Stimulated activated CD4-positive, alpha-beta T cell treated with anti-CD3 and anti-CD28 coated beads, TNF-alpha, amount 100 ng/mL, for 24 hours (primary cell): ENCODE measurements around the gene MAD1L1.
"Not testable (repeated sequence)": the region's sequence is repeated elsewhere in the genome, so short reads cannot be mapped to it uniquely, and the experiment has no call there.

Experiments used
- DNase-seq, 3 experiments: peaks; one replicate each; pipeline ENCODE4 v3.0.0-alpha.2; 2020; ENCODE audit warnings: low read depth in 3 of 3

Gene MAD1L1

DNA sequence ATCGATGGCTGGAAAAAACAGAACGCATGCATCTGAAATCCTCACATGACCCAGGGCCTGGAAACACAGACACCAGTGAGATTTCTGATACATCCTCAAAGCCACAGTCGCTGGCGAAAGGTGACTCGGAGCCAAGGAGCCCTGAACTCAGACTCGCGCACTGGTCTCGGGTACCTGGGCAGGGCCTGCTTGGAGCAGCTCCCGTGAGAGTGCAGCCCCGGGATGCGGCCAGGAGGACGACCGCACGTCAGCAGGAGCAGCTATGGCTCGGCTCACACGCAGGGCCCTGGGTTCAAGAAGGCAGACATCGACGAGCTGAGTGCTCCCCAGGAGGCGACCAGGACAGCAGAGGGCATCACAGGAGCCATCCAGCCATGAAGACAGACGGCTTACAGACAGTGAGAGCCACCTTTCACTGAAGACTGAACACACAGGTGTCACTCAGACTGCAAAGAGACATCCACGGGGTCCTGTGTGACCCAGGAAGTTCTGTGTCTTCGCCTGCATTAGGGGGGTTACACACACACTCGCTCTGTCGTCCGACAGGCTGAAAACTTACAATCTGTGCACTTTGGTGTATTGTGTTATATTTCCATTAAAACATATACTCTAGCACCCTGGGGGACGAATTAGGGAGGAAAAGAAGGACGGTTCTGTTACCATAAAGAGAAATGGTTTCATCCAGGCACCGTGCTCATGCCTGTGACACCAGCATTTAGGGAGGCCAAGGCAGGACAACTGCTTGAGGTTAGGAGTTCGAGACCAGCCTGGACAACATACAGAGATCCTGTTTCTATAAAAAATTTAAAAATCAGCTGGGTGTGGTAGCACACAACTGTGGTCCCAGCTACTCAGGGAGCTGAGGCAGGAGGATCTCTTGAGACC is 227.7 kb downstream of the MAD1L1 start:
- no peak for DNase-seq

- no peak for DNase-seq
Observed at GRCh38 chr7:2003931-2004812, 228.6 kb downstream of the MAD1L1 start.

DNA sequence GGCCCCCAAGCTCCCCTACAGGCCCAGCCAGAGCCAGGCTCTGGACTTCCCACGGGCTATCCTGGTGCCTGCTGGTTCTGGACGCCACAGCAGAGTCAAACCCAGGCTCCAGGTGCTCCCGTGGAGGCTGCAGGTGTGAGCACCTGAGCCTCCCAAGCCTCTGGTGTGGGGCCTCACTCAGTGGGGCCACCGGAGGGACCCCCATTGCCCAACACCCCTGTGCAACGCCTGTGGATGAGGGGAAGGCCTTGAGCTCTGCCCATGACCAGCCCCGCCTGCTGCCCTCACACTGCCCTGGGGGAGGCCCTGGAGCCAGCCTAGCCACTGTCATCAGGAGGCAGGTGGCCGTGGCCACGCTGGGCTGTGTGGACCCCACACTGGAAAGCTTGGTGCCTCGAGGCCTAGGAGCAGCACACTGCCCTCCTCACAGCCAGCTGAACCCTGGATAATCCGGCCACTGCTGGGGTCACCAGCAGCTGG is 229.3 kb downstream of the MAD1L1 start:
- DNase-seq: no peak

DNA sequence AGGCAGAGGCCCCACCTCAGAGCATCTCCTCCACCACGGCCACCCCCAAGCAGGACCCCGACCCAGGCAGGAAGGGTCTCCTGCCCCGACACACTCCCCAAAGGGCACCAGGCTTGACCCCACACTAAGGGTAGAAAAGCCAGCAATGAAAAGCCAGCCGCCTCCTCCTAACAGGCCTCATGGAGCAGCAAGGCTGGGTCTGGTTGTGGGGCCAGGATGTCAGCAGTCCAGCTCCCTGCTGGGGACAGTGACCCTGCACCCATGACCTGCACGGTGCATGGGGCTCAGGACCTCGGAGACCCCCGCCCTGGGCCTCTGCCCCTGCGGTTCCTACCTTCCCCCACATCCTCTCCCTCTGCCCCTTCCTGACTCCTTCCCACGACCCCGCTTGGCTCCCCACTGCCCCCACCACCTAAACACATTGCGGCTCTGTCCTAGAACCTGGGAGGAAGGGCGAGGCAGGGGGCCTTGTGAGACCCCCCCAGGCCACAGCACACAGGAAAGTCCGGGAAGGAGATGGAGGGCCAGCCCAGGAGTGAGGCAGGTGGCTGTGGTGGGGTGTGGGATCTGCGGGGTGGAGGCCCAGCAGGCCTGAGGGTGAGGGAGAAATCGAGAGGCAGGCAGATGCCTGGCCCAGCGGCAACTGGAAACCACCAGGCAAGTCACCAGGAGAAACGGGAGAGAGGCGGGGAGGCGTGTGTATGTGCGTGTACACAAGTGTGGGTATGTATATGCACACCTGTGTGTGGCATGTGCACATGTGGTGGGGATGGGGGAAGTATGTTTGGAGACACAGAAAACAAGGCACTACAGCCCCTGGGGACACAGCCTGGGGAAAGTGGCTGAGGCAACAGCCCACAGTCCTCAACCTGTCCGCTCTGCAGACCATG is 229.9 kb downstream of the MAD1L1 start:
- no peak for DNase-seq

- DNase-seq: no peak
Observed at GRCh38 chr7:2001601-2002442, 230.9 kb downstream of the MAD1L1 start.

GRCh38 chr7:2000746-2001321 is 231.9 kb downstream of the MAD1L1 start:
- DNase-seq: no peak

DNA sequence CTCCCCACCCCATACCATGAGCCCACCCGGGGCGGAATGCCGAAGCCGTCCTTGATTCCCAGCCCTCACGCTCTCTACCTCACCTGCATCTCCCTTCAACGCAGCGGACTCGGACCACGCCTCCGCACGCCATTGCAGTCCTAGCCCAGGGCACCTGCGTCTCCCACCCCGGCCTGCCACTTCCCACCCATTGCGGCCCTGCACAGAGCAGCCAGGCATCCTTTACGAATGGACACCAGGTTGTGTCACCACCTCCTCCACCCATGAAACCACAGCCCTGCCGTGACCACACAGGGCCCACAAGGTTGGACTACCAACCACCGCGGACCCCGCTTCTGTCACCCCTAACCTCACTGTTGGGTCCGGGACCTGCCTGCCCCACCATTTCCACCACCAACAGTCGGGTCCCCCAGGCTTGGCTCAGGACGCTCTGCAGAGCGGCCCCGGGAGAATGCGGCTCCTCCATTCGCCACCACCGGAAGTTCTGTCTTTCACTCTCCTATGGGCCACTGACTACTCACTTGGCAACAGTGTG is 232.5 kb downstream of the MAD1L1 start:
- DNase-seq: no peak

- DNase-seq: no peak
Observed at GRCh38 chr7:1999278-1999984, 233.3 kb downstream of the MAD1L1 start.

DNA sequence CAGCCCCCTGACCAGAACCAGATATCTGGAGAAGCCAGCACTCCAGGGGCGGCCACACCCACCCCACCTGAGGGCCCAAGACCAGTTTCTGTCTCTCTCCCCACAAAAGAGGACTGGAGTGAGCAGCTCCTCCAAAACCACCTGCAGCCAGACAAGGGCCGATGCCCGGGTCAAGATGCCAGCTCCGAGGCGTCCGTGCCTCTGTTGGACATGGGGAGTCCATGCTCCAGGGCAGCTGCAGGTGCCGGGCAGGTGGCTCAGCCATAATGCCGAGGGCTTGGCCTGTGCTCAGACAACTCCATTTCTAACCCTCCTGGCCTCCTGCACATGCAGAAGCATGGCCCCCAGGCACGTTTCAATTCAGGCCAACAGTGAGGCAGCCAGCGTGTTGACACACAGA is 234.6 kb downstream of the MAD1L1 start:
- DNase-seq: no peak

GRCh38 chr7:1997537-1998076 is 235.1 kb downstream of the MAD1L1 start:
- DNase-seq: no peak

GRCh38 chr7:1996816-1997215 is 235.9 kb downstream of the MAD1L1 start:
- DNase-seq: no peak

DNA sequence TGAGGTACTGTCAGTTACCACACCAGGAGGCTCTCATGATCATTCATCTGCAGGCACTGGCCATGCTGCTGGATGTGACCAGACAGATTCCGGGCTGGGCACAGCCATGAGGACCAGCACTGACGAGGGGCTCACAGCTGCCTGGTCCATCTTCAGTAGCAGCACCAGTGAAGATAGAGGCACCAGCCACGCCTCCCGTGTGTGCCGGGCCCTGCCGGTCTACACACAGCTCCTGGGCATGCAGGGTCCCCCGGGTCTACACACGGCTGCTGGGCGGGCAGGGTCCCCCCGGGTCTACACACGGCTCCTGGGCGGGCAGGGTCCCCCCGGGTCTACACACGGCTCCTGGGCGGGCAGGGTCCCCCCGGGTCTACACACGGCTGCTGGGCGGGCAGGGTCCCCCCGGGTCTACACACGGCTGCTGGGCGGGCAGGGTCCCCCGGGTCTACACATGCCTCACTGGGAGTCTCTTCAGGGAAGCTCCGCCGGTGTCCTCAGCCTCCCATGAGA is 236.8 kb downstream of the MAD1L1 start:
- DNase-seq: not testable (repeated sequence)

DNA sequence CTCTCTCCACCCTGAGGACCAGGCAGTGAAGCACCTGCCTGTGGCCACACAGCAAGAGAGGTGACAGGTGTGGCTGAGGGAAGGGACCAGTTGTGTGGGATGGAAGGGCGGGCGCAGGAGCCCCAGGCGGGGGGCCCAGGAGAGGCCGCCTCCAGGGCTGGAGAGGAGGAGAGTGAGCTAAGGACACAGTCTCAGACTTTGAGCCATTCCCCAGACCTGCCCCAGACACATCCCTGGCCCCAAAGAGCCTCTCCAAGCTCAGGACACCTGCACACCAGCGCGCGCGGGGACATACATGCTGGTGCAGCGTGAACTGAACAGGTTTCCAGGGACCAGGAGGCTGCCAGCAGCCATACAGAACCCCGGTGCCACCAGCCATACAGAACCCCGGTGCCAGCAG is 237.3 kb downstream of the MAD1L1 start:
- no peak for DNase-seq

DNA sequence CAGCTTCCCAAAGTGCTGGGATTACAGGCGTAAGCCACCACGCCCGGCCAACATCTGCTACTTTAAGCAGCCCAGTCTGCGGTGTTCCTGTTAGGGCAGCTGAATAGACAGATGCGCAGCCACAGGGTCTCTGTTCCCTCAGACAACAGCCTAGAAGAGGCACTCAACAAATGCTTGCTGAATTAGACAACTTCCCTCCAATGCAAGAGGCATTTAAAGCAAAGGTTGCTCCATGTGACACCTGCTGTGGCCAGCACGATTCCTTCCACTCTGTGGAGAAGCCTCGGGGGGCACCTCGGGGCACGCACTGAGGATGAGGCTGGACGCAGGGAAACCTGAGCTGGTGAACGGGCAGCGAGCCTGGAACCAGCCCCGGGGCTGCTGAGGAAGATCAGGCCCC is 237.8 kb downstream of the MAD1L1 start:
- DNase-seq: no peak

- DNase-seq: no peak
Observed at GRCh38 chr7:1993776-1994740, 238.7 kb downstream of the MAD1L1 start.

GRCh38 chr7:1993031-1993695 is 239.6 kb downstream of the MAD1L1 start:
- no peak for DNase-seq

GRCh38 chr7:1992554-1992953 is 240.2 kb downstream of the MAD1L1 start:
- DNase-seq: no peak
